Stimulated activated naive CD4-positive, alpha-beta T cell treated with Interleukin-2 at 50 U/mL for 16 hours (primary cell): ENCODE data around the gene RRAGC.
"Not testable (repeated sequence)": the region's sequence is repeated elsewhere in the genome, so short reads cannot be mapped to it uniquely, and the experiment has no call there.

Source experiments
- DNase-seq: peaks from one replicate; lab custom pipeline; 2025; lab: John Stamatoyannopoulos, UW

The RRAGC gene

DNA sequence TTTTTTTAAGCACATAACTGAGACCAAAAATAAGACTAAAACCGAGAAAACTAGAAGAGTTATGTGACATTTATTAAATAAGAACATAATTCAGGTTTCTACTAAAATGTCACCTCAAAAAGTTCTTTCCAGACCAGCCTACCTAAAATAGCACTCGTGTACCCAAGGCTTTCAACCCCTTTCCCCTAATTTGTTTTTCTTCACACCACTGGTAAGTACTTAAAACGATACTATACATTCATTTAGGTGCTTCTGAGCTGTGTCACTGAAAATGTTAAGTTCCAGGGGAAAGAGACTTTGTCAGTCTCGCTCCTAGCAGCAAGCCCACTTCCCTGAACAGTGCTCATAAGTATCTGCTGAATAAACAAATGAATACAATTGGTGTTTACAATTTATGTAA, 6.8 kb downstream of the RRAGC start:
- no peak for DNase-seq

DNA sequence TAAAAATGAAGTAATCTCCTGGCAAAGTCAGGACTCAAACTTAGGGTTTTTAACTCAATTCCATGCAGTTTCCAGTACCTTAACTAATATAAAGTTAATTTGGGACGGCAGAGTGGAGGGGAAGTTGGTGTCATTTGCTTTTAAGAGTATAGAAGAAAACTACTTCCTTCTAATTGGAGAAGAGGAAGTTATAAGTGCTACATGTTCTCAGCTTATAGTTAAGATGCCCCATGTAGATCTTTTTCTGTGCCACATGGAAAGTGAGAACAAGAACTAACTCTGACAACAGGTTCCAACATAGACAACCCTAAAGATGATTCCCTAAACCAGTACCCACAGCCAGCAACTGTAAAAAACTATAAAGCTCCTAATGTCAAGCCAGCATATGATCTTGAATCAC, 11.5 kb downstream of the RRAGC start:
- no peak for DNase-seq

DNA sequence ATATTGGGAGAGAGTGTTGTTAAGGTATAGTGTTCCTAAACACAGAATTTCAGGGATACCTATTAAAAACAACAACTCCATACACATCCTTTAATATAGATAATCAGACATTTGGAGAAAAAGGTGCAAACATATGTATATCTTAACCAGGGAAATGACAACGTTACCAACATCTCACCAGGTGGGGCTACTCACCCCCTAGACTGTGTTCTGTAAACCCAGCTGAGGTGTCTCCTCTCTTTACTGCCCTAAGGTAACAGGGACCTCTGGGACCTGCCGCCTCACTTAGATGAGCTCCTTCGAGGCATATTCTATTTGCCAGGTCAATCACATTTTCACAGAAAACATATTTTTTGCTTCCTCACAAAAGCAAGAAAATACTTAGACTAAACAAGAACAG, 13.4 kb downstream of the RRAGC start:
- no peak for DNase-seq

DNA sequence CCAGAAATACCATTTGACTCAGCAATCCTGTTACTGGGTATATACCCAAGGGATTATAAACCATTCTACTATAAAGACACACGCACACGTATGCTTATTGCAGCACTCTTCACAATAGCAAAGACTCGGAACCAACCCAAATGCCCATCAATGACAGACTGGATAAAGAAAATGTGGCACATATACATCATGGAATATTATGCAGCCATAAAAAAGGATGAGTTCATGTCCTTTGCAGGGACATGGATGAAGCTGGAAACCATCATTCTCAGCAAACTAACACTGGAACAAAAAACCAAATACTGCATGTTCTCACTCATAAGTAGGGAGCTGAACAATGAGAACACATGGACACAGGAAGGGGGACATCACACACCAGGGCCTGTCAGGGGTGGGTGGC, 14.5 kb downstream of the RRAGC start:
- not testable (repeated sequence) for DNase-seq

DNA sequence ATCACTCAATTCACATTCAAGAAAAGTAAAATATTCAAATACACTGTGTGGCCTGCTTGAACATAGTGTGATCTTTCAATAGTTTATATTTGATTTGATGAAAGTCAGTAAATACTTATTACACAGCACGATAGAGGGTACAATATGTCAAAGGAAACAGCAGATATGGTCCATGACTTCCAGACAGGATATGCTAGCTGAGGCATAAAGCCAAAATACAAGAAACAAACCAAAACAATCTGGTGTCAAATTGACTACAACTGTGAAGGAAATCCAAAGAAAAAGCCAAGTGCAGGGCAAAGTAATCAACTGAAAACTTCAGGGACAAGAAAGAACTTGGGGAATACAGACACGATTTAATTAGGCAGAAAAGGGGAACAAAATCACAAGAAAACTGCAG, 19.3 kb downstream of the RRAGC start:
- DNase-seq = no peak

GRCh38 chr1:38839363-38839762, 20.2 kb downstream of the RRAGC start:
- no peak for DNase-seq

- DNase-seq = not testable (repeated sequence)
Observed at GRCh38 chr1:38836316-38836715, 23.3 kb downstream of the RRAGC start.

DNA sequence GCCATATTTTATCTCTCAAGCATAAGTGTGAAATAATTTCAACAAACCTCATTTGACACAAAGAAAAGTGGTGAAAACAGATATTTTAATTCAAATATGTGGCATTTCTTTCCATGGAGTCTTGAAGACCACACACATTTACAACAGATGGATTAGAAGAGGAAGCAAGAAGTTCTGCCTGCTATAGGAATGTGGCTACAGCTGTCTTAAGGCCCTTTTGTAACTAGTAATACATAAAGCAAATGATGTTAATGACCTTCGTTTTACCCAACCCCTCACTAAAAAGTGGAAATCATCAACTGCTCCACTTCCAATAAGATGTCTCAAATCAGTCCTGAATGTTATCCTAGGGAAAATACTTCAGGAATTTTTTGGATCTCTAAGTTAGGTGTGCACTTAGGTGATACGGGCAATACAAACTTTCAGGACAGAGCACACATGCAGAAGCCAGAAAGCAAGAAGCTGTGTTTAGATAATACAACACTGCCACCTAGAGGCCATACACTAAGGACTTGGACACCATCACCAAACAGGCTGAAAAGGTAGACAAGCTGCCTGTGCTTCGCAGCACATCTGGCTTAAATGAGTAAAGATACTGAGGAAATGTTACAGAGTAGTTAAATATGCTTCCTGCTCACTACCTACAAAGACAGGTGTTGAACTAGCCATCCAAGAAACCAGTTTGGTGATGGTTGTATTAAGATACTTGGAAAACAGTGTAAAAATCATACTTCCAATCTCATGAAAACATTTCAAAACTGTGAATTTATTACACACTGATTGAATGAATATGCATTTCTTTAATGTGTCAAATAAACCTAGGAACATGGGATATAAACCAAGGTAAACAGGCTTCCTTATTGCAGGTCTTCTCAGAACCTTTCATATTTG, 24.4 kb downstream of the RRAGC start:
- DNase-seq = peak; percentile 15

GRCh38 chr1:38834221-38834782, 25.3 kb downstream of the RRAGC start:
- DNase-seq = no peak

DNA sequence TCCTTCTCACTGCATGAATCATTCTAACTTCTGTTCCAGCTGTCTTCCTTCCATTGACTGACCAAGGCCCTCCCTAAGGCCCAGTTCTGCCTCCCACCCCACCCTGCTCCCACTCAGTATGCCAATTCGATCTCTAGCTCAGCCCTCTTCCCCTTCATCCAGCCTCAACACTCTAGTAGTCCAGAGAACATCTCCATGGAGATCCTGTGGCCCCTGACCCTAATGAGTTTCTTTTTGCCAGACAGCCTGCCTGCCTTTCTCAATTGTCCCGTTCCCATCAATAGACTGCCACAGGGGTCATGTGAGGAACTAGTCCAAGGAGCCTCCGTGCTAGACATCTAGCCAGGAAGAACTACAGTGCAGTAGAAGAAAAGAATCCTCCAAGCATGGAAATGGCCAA, 26.4 kb downstream of the RRAGC start:
- no peak for DNase-seq

- DNase-seq = no peak
Observed at GRCh38 chr1:38832370-38832734, 27.2 kb downstream of the RRAGC start.

DNA sequence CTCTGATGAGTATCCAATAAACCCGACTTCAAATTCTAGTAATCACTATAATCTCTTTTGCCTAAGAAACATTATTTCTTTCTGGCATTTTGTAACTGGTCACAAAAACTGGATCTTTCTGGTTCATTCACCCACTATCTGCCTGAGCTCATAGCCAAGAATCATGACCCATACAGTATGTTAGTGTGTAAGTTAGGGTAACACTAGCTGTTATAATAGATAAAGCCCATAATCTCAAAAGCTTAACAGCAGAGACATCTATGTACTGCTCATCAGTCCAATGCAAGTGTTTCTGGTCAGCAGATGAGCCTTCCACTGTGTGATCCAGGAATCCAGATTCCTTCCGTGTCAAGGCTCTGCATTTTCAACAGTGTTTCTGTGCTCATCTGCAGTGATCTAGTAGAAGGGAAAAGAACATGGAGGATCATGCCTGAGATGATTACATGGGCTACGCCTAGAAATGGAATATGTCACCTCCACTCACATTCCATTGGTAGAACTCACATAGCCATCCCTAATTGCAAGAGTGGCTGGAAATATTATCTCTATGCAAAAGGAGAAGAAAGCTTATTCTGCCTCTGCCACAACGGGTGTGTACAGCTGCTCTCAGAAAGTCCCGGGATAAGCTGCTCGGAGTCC, 27.7 kb downstream of the RRAGC start:
- no peak for DNase-seq

GRCh38 chr1:38829368-38829767, 30.2 kb downstream of the RRAGC start:
- DNase-seq = no peak

DNA sequence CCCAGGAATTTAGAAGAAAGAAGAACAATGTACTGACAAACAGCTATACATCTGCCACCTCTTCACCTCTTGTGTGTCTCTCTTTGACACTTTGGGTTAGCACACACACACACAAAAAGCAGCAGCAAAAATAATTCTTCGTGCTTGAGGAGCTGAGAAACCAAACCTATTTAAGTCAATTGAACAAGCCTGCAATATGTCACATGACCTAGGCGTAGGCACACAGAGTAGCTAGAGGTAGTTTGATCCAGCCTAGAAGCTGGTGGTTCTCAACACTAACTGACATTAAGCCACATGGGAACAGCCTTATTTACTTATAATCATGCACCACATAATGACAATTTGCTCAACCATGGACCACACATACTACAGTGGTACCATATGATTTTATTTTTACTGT, 32.3 kb downstream of the RRAGC start:
- DNase-seq = no peak

DNA sequence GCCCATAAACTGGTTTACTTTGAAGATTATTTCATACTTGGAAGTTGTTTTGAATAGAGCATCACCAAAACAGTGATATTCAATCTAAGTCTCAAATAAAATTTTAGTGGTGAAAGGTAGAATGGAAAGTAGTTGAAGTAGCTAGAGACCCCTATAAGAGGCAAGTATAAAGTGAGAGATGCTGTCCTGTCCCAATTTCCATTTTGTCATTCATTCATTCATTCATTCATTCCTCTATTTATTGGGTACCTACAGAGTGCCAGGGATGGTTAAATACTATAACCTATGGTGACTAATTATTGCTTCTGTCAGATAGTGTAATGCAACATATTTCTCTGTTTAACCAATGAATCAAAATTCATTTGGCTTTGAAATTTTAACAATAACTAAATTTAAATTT, 32.7 kb downstream of the RRAGC start:
- DNase-seq = no peak

DNA sequence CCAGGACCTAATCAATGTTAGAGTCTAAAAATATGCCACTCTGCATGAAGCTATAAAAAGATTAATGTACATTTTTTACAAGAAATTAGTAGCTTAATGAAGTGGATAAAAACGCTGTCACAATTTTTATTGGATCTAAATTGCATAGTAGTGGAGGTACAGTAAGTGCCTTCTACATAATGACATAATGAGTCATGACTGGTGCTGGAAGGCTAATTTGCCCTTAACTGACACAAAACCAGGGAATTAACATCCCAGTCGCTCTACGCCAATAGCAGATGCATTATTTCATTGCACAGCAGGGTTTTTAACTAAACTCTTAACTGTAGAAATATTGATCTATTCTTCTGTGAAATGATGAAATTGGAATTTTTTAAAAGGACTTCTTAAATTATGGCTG, 33.3 kb downstream of the RRAGC start:
- DNase-seq = no peak

DNA sequence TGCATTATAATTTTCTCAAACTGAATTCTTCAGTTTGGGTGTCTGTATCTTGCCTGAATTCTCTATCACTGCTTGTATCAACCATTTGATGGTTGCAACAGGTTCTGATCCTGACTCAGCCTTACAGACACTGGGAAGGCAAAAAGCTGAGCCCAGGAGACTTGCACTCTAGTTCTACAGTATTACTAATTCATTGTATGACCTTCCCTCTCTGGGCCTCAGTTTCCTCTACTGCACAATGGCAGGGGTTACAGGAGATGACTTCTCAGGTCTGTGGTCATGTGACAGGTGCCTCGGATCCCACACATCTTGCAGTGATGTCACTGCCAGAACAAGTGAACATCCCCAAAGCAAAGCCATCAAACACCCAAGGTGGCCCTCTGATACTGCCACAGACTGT, 38.7 kb downstream of the RRAGC start:
- no peak for DNase-seq

DNA sequence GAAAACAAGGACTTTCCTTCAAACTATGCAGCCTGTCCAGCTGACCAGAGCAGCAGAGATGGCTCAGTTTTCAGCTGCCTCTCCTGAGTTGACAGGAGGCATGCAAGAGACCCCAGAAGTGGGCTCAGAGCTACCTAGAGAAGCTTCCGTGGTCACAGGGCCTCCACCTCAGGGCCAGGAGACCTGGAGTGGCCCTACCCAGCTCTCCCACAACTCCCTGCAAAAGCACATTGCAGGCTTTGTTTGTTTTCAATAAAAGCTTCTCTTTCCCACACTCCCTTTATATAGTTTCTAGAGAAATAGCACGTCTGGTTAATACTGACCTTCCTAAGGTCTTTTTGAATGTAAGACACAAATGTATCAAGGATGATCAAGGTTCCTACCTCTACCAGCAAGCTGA, 40.1 kb downstream of the RRAGC start:
- DNase-seq = no peak

GRCh38 chr1:38819040-38819439, 40.5 kb downstream of the RRAGC start:
- no peak for DNase-seq

- DNase-seq = peak; percentile 16
Observed at GRCh38 chr1:38818175-38818976, 41.2 kb downstream of the RRAGC start.

- DNase-seq = no peak
Observed at GRCh38 chr1:38817267-38818174, 42.1 kb downstream of the RRAGC start.
